ENCODE results near the gene PCDH9. TPM values are rescaled to one million over a fixed set of nuclear protein-coding genes. Genes with fewer than 3 reads are reported as not detected.

Gene PCDH9
- total RNA-seq, 1 donor from 2014 or later, result 1.7 TPM

GRCh38 chr13:67200605-67201004 lies 29.5 kb downstream of the PCDH9 start:
- no peak for DNase-seq (ENCODE audit: low spot score, unreplicated experiment)
- H3K4me3 Mint-ChIP-seq (ENCODE audit: low read depth), result no peak overlapping the region
- H3K27me3 Mint-ChIP-seq, result no peaks in the 10 kb centered on the region
- H3K36me3 Mint-ChIP-seq (ENCODE audit: insufficient read depth), result no peaks in the 10 kb centered on the region
- no peaks in the 10 kb centered on the region for H3K4me1 Mint-ChIP-seq (ENCODE audit: low read depth)
- no peak overlapping the region for H3K27ac Mint-ChIP-seq
- TF ChIP-seq, protein P1, sequence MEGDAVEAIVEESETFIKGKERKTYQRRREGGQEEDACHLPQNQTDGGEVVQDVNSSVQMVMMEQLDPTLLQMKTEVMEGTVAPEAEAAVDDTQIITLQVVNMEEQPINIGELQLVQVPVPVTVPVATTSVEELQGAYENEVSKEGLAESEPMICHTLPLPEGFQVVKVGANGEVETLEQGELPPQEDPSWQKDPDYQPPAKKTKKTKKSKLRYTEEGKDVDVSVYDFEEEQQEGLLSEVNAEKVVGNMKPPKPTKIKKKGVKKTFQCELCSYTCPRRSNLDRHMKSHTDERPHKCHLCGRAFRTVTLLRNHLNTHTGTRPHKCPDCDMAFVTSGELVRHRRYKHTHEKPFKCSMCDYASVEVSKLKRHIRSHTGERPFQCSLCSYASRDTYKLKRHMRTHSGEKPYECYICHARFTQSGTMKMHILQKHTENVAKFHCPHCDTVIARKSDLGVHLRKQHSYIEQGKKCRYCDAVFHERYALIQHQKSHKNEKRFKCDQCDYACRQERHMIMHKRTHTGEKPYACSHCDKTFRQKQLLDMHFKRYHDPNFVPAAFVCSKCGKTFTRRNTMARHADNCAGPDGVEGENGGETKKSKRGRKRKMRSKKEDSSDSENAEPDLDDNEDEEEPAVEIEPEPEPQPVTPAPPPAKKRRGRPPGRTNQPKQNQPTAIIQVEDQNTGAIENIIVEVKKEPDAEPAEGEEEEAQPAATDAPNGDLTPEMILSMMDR (IDR thresholded peaks at IDR 0.05; ENCODE audit: unreplicated experiment), result no peak
- no peaks in the 10 kb centered on the region for H3K9me3 Mint-ChIP-seq (ENCODE audit: low read depth)

DNA sequence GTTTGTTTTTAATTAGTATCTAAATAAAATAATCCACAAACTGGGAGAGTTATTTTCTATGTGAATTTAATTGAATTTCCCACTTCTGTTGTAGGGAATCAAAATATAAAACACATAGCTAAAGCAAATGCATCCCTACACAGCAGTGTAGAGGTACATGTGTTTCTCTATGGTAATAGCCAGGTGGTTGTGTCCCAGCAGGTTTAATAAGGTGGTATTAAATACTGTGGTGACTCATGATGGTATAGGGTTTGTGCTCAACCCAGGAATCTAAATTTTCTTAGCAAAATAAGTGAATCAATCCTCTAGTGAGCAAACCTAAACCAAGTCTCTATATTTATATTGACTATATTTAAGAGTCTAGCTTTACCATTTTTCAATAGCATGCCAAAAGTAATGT lies 30.0 kb downstream of the PCDH9 start:
- no peaks in the 10 kb centered on the region for H3K36me3 Mint-ChIP-seq (ENCODE audit: insufficient read depth)
- no peaks in the 10 kb centered on the region for H3K4me1 Mint-ChIP-seq (ENCODE audit: low read depth)
- DNase-seq (ENCODE audit: low spot score, unreplicated experiment), result no peak
- H3K27ac Mint-ChIP-seq, result no peak overlapping the region
- H3K4me3 Mint-ChIP-seq (ENCODE audit: low read depth), result no peak overlapping the region
- TF ChIP-seq, protein P1 (IDR thresholded peaks at IDR 0.05; ENCODE audit: unreplicated experiment), result no peak
- H3K9me3 Mint-ChIP-seq (ENCODE audit: low read depth), result no peaks in the 10 kb centered on the region
- no peaks in the 10 kb centered on the region for H3K27me3 Mint-ChIP-seq

DNA sequence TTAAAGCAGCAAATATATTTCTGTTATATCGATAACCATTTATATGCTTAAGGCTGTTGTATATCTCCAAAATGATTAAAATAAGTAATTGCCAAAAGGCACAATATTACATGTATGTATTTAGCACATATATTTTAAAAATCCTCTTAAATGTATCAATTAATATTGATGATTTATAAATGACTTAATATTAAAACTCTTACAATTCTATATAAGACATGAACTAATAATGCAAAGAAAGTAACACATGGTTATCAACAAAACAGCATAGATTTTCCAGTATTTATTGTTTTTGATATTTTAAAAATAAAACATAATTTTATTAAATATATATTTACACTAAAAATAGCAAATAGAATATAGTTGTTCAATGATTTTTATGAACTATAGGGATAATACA lies 32.4 kb downstream of the PCDH9 start:
- Mint-ChIP-seq H3K27ac (no peak overlapping the region), H3K36me3 (ENCODE audit: insufficient read depth) (no peaks in the 10 kb centered on the region), H3K4me3 (ENCODE audit: low read depth) (no peak overlapping the region), H3K9me3 (ENCODE audit: low read depth) (no peaks in the 10 kb centered on the region), H3K4me1 (ENCODE audit: low read depth) (no peaks in the 10 kb centered on the region), H3K27me3 (no peaks in the 10 kb centered on the region)
- DNase-seq (ENCODE audit: low spot score, unreplicated experiment), result no peak
- TF ChIP-seq, protein P1 (IDR thresholded peaks at IDR 0.05; ENCODE audit: unreplicated experiment), result no peak

DNA sequence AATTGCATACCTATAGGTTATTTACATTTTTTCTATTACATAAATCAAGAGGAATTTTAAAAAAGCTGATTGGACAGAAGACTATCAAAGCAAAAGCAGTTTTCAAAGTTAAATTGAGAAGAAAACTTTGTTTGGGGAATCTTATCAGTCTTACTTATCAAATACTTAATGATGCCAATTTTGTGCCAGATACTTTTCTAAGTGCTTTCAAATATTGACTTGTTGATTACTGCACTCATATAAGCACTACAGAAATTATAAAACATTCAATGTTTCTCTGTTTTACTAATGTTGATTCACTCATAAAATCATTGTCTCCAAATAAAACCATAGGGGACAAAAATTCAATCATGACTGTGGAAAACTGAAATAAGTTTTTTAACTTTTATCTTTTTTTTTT lies 36.2 kb downstream of the PCDH9 start:
- TF ChIP-seq, protein P1 (IDR thresholded peaks at IDR 0.05; ENCODE audit: unreplicated experiment), result no peak
- no peak overlapping the region for H3K4me3 Mint-ChIP-seq (ENCODE audit: low read depth)
- no peaks in the 10 kb centered on the region for H3K4me1 Mint-ChIP-seq (ENCODE audit: low read depth)
- H3K36me3 Mint-ChIP-seq (ENCODE audit: insufficient read depth), result no peaks in the 10 kb centered on the region
- H3K27ac Mint-ChIP-seq, result no peak overlapping the region
- no peaks in the 10 kb centered on the region for H3K9me3 Mint-ChIP-seq (ENCODE audit: low read depth)
- no peaks in the 10 kb centered on the region for H3K27me3 Mint-ChIP-seq
- no peak for DNase-seq (ENCODE audit: low spot score, unreplicated experiment)

GRCh38 chr13:67192751-67193150 lies 37.4 kb downstream of the PCDH9 start:
- no peaks in the 10 kb centered on the region for H3K4me1 Mint-ChIP-seq (ENCODE audit: low read depth)
- no peaks in the 10 kb centered on the region for H3K27me3 Mint-ChIP-seq
- H3K9me3 Mint-ChIP-seq (ENCODE audit: low read depth), result no peaks in the 10 kb centered on the region
- no peaks in the 10 kb centered on the region for H3K36me3 Mint-ChIP-seq (ENCODE audit: insufficient read depth)
- TF ChIP-seq, protein P1 (IDR thresholded peaks at IDR 0.05; ENCODE audit: unreplicated experiment), result no peak
- no peak overlapping the region for H3K27ac Mint-ChIP-seq
- no peak overlapping the region for H3K4me3 Mint-ChIP-seq (ENCODE audit: low read depth)
- DNase-seq (ENCODE audit: low spot score, unreplicated experiment), result no peak
